ENCODE results near the gene PEX11A. TPM values are rescaled to one million over a fixed set of nuclear protein-coding genes. Genes with fewer than 3 reads are reported as not detected.

The PEX11A gene
- total RNA-seq, 2 experiments from 2014 or later: 1.4 to 1.8 TPM

DNA sequence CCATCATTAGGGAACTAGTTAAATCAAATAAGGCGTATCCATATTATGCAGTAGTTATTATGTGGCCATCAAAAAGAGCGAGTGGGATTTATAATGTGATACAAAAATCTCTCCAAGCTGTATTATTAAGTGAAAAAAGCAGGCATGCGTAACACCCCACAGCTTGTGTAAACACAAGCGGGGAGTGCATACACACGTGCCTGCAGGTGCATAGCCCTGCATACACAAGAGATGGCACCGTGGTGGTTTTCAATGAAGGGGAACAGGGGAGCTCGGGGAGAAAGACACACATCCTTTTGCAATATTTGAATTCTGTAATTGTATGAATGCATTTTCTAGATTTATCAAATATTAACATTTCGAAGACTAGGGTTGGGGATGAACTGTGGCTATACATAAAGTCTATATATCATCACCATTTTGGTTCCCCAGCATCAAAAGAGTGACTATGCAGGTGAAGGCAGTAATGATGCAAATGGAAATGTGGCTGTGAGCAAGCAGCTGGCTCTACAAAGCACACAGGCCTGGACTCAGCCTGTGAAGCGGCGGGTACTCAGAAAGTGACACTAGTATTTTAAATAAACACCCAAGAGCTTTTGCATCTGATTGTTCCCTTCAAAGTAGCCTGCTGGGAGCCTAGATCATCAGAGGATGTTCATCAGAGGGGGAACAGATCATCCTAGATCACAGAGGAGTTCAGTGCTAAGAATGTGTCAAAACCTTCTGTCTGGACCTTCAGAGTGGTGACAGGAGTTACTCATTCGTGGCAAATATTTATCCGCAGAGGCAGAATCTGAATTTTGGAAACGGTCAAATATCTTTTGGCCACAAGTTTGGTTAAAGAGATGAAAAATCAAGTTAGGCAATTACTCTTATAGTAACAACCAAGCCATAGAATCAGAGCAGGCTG, 25.9 kb downstream of the PEX11A start:
- DNase-seq (no peak), ATAC-seq (no peak)
- ChIA-PET CTCF (no interaction called here), POLR2A (no interaction called here)
- Mint-ChIP-seq H3K4me1 (ENCODE audit: low read depth) (peaks cover 2% of the 10 kb centered on the region), H3K4me3 (peak overlapping the region; percentile 42), H3K27ac (no peak overlapping the region), H3K9me3 (ENCODE audit: insufficient read depth) (no peaks in the 10 kb centered on the region), H3K36me3 (ENCODE audit: low read depth) (no peaks in the 10 kb centered on the region), H3K27me3 (ENCODE audit: low read depth) (peaks cover 33% of the 10 kb centered on the region)

DNA sequence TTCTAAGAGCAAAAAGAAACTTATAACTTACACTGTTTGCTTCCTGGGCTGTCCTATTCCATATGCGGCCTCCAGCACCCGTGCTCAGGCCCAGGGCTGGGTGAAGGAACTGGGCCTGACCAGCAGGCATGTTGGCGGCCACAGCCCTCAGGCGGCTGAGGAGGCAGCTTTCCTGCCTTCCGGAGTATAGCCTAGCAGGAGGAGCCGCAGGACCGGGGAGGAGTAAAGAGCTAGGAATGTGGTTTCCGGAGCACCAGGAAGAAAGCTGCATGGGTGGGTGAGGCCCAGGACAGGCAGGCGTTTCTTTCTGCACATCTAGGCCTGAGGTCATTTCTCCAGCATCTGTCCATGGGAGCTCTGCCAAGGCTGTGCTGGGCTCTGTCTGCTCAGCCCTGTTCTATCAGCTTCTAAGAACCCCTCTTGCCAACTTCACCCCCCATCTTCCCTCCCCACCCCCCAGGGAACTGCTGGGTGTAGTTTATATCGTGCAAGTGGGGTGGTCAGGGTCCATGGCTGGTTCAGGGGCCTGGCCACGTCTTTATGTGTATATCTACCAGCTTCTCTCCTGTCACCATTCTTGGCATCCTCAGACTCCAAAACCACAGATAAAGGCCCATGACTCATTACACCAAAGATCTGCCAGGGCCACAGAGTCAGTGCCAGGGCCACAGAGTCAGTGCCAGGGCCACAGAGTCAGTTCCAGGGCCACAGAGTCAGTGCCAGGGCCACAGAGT, 27.5 kb downstream of the PEX11A start:
- ATAC-seq (no peak), DNase-seq (no peak)
- H3K27ac Mint-ChIP-seq: no peak overlapping the region
- H3K4me3 Mint-ChIP-seq: no peak overlapping the region
- H3K36me3 Mint-ChIP-seq (ENCODE audit: low read depth): no peaks in the 10 kb centered on the region
- ChIA-PET CTCF (interaction anchor here (1.8 to 3.0 kb wide), 2 partner anchors 10 to 17 kb away, joined by 3 to 17 read pairs; no protein-coding TSS in a partner anchor), POLR2A (no interaction called here)
- peaks cover 2% of the 10 kb centered on the region for H3K4me1 Mint-ChIP-seq (ENCODE audit: low read depth)
- H3K27me3 Mint-ChIP-seq (ENCODE audit: low read depth): peaks cover 42% of the 10 kb centered on the region
- H3K9me3 Mint-ChIP-seq (ENCODE audit: insufficient read depth): no peaks in the 10 kb centered on the region

DNA sequence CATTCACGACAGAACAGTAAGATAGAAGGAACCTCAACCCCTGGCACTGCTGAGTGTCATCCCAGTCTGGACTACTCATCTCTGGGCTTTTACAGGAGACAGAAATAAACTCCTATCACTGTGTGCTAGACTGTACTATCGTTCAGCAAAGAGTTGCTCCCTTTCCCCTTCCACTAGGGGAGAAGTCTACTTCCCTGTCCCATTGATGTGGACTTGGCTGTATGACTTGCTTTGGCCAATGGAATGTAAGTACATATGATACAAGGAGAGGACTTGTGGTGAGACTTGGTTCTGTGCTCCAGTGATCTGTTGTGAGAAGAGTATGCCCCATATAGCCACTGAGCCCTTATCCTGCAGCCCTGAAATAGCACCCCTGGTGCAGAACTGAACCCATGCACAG, 30.0 kb downstream of the PEX11A start:
- H3K27me3 Mint-ChIP-seq (ENCODE audit: low read depth): peaks cover 62% of the 10 kb centered on the region
- no peak for ATAC-seq
- no peak for DNase-seq
- POLR2A ChIA-PET: no interaction called here
- CTCF ChIA-PET: interaction anchor here (1.4 to 3.0 kb wide), 2 partner anchors 13 to 15 kb away, joined by 5 to 17 read pairs; no protein-coding TSS in a partner anchor
- peaks cover 9% of the 10 kb centered on the region for H3K4me1 Mint-ChIP-seq (ENCODE audit: low read depth)
- H3K9me3 Mint-ChIP-seq (ENCODE audit: insufficient read depth): no peaks in the 10 kb centered on the region
- no peak overlapping the region for H3K27ac Mint-ChIP-seq
- H3K4me3 Mint-ChIP-seq: no peak overlapping the region
- H3K36me3 Mint-ChIP-seq (ENCODE audit: low read depth): no peaks in the 10 kb centered on the region

DNA sequence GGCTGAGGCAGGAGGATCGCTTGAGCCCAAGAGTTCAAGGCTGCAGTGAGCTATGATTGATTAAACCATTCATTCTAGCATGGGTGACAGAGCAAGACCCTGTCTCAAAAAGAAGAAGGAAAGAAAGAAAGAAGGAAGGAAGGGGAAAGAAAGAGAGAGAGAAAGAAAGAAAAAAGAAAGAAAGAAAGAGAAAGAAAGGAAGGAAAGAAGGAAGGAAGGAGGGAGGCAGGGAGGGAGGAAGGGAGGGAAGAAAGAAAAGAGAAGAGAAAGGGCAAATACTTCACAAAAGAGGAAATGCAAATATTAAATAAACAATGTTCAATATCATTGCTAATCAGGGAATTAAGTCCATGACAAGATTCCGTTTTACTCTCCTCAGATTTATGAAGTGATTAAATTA, 31.3 kb downstream of the PEX11A start:
- ChIA-PET CTCF (no interaction called here), POLR2A (no interaction called here)
- Mint-ChIP-seq H3K36me3 (ENCODE audit: low read depth) (no peaks in the 10 kb centered on the region), H3K27ac (no peak overlapping the region), H3K9me3 (ENCODE audit: insufficient read depth) (no peaks in the 10 kb centered on the region), H3K4me1 (ENCODE audit: low read depth) (peaks cover 14% of the 10 kb centered on the region), H3K4me3 (no peak overlapping the region), H3K27me3 (ENCODE audit: low read depth) (peaks cover 60% of the 10 kb centered on the region)
- DNase-seq (no peak), ATAC-seq (no peak)

DNA sequence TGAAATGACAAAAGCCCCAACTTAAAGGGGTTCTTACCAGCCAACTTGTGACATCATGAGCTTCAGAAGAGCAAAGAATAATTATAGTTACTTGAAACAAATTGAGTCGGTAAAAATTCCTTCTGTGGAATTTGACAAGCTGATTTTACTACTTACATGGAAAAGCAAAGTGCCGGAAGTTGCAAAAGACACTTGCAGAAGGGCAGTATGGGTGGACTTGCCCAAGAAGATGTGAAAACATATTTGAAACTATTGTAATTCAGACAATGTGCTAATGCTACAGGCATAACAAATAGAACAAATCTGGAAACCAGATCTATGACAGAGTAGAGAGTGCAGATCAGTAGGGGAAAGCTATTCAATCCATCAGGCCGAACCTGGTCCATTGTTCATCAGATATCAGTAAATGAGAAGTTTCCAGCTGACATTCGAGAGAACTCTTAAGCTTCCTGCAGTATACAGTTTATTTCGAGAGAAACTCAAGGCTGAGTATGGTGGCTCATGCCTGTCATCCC, 32.8 kb downstream of the PEX11A start:
- no peak for DNase-seq
- no peak overlapping the region for H3K27ac Mint-ChIP-seq
- peaks cover 69% of the 10 kb centered on the region for H3K27me3 Mint-ChIP-seq (ENCODE audit: low read depth)
- ATAC-seq: no peak
- H3K36me3 Mint-ChIP-seq (ENCODE audit: low read depth): no peaks in the 10 kb centered on the region
- H3K9me3 Mint-ChIP-seq (ENCODE audit: insufficient read depth): no peaks in the 10 kb centered on the region
- ChIA-PET POLR2A (interaction anchor here (0.6 kb wide), 1 partner anchor 319 kb away, joined by 4 read pairs; no protein-coding TSS in a partner anchor), CTCF (interaction anchor here (1.6 kb wide), 1 partner anchor 217 kb away, joined by 3 read pairs; no protein-coding TSS in a partner anchor)
- H3K4me3 Mint-ChIP-seq: no peak overlapping the region
- H3K4me1 Mint-ChIP-seq (ENCODE audit: low read depth): peaks cover 15% of the 10 kb centered on the region

DNA sequence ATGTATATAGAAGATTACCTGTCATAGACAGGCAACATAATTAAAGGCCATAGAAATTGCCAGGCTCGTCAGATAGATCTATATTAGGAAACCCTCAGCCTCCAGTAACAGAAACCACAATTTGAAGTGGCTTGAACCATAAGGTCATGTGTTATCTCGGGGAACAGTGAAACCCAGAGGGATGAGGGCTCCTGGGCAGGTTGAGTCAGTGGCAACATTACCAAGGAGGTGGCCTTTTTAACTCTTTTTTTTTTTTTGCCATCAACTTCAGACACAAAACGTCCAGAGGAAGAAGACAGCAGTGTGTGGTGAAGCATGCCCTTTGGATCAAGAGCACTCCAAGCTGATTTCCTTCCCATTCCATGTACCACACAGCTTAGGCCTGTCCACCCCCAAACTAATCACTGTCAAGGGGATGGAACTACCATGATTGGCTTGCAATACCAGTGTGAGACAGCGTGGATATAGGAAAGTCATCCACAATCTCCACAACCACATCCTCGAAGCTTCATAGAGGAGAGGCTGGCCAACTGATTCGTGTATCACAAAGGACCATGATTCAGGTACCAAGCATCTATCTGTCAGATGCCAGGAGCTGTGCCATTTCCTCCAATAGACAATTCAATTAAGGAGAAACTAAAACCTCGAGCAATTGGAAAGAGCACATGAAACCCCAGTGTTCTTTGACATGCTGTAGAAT, 34.3 kb downstream of the PEX11A start:
- peak overlapping the region; percentile 51 for H3K4me3 Mint-ChIP-seq

DNA sequence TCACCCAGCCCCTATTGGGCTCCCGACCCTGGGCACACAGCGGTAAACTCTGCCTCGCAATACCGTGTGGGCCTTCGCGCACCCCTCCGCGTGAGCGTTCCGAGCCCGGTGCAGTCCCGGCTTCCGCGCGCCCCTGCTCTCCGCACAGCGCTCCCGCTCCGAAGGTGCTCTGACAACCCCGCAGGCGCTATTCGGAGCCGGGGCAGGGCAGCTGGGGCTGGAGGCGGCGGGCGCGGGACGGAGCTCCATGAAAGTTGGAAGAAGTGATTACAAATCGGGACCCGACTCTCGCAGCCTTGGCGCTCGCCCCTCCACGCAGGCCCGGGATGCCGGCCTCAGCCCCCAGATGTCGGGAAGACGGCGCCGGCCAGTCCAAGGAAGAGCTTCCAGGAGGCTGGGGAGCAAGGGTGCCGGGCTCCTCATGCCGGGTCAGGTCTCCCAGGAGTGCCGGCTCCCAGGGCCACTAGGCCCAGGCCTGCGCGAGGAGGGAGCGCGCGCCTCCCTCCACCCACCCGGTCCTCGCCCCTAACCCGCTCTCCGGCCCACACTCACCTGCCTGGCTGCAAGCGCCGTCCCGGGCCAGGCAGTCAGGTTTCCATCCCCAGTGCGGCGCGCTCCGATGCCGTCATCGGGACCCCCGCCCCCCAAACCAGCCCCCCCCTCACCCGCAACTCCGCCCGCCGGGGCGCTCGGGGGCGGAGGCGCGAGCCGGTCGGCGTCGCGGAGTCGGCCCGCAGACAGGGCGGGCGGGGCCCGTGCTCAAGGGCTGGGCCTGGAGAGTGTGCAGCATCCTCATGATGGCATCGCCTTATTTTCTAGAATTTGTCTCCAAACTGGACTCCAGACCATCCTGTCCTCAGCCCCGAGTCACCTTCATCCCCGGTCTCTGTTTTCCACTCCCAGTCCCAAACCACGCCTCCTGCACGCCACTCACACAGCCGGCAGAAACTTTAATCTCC, 35.4 kb downstream of the PEX11A start, which contains the start of gene KIF7:
Gene KIF7, minus strand, starts transcription at position 621 of the 959 bp plus-strand sequence. CDS start 2,537 bp downstream, outside the sequence.
- DNase-seq: peak; percentile 32
- ChIA-PET POLR2A (no interaction called here), CTCF (no interaction called here)
- H3K36me3 Mint-ChIP-seq (ENCODE audit: low read depth): no peaks in the 10 kb centered on the region
- H3K4me1 Mint-ChIP-seq (ENCODE audit: low read depth): peaks cover 15% of the 10 kb centered on the region
- peak; percentile 77 for ATAC-seq
- H3K27ac Mint-ChIP-seq: no peak within 1 kb of the TSS
- H3K4me3 Mint-ChIP-seq: peak within 1 kb of the TSS; percentile 57
- peaks cover 54% of the 10 kb centered on the region for H3K27me3 Mint-ChIP-seq (ENCODE audit: low read depth)
- no peaks in the 10 kb centered on the region for H3K9me3 Mint-ChIP-seq (ENCODE audit: insufficient read depth)

More for the DNA sequence above, 34.3 kb downstream of the PEX11A start:
- POLR2A ChIA-PET: no interaction called here
- ATAC-seq (no peak), DNase-seq (no peak)
- peaks cover 63% of the 10 kb centered on the region for H3K27me3 Mint-ChIP-seq (ENCODE audit: low read depth)
- H3K27ac Mint-ChIP-seq: no peak overlapping the region
- CTCF ChIA-PET: interaction anchor here (1.2 to 1.3 kb wide), 2 partner anchors 10 to 105 kb away, joined by 3 to 6 read pairs; no protein-coding TSS in a partner anchor
- H3K4me1 Mint-ChIP-seq (ENCODE audit: low read depth): peaks cover 15% of the 10 kb centered on the region
- H3K9me3 Mint-ChIP-seq (ENCODE audit: insufficient read depth): no peaks in the 10 kb centered on the region
- no peaks in the 10 kb centered on the region for H3K36me3 Mint-ChIP-seq (ENCODE audit: low read depth)

DNA sequence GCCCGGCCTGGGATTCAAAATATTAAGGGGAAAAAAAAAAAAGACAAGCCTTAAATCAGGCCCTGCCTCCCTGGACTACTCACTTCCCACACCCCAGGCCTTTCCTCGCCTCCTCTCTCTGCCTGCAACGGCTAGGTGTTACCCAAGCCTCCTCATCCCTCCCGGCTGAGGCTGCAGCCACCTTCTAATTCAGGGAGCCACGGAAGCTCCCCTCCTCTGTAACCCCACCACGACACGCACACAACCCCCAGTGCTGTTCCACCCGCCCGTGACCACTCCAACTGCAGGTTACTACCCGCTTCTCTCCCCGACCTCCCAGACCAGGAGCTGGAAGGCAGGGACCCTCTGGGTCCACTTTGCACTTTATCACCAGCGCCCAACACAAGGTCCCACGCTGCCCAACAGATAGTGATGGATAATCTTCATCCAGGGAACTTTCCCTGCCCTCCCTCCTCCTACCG, 36.2 kb downstream of the PEX11A start:
- peaks cover 48% of the 10 kb centered on the region for H3K27me3 Mint-ChIP-seq (ENCODE audit: low read depth)
- DNase-seq (no peak), ATAC-seq (no peak)
- no peaks in the 10 kb centered on the region for H3K9me3 Mint-ChIP-seq (ENCODE audit: insufficient read depth)
- H3K36me3 Mint-ChIP-seq (ENCODE audit: low read depth): no peaks in the 10 kb centered on the region
- H3K4me1 Mint-ChIP-seq (ENCODE audit: low read depth): peaks cover 15% of the 10 kb centered on the region
- peak overlapping the region; percentile 57 for H3K4me3 Mint-ChIP-seq
- no peak overlapping the region for H3K27ac Mint-ChIP-seq
- POLR2A ChIA-PET: no interaction called here
- CTCF ChIA-PET: no interaction called here

DNA sequence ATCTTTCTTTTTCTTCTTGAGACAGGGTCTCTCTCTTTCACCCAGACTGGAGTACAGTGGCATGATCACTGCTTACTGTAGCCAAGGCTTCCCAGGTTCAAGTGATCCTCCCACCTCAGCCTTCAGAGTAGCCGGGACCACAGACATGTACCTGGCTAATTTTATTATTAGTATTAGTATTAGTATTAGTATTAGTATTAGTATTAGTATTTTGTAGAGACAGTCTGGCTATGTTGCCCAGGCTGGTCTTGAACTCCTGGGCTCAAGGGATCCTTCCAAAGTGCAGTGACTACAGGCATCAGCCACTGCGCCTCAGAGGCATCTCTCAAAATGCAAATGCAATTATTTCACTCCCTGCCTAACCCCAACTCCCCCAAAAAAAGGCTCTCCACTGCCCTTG, 37.0 kb downstream of the PEX11A start:
- Mint-ChIP-seq H3K9me3 (ENCODE audit: insufficient read depth) (no peaks in the 10 kb centered on the region), H3K27ac (no peak overlapping the region), H3K4me3 (no peak overlapping the region), H3K36me3 (ENCODE audit: low read depth) (no peaks in the 10 kb centered on the region), H3K4me1 (ENCODE audit: low read depth) (peaks cover 15% of the 10 kb centered on the region), H3K27me3 (ENCODE audit: low read depth) (peaks cover 41% of the 10 kb centered on the region)
- ATAC-seq (no peak), DNase-seq (no peak)
- POLR2A ChIA-PET: no interaction called here
- CTCF ChIA-PET: no interaction called here

DNA sequence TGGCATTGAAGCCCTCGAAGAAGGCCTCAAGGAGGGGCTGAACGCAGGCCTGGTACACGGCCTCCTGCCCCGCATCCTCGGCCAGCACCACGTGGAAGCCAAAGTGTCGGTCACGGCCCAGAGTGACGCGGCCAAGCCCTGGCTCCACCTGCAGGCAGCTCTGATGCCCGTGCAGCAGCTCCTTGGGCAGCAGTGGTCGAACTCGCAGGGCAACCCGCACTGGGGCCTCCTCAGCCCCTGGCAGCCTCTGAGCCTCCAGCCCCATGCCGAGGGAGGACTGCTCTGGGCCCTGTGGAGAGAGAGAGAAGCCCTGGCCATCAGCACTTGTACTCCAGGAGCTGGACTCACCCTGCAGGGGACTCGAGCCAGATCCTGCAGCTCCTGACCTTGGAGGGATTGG, 37.9 kb downstream of the PEX11A start:
- POLR2A ChIA-PET: no interaction called here
- no peak overlapping the region for H3K4me3 Mint-ChIP-seq
- H3K4me1 Mint-ChIP-seq (ENCODE audit: low read depth): peaks cover 15% of the 10 kb centered on the region
- DNase-seq: no peak
- H3K36me3 Mint-ChIP-seq (ENCODE audit: low read depth): no peaks in the 10 kb centered on the region
- CTCF ChIA-PET: no interaction called here
- H3K27me3 Mint-ChIP-seq (ENCODE audit: low read depth): peaks cover 38% of the 10 kb centered on the region
- H3K9me3 Mint-ChIP-seq (ENCODE audit: insufficient read depth): no peaks in the 10 kb centered on the region
- H3K27ac Mint-ChIP-seq: no peak overlapping the region
- ATAC-seq: no peak

DNA sequence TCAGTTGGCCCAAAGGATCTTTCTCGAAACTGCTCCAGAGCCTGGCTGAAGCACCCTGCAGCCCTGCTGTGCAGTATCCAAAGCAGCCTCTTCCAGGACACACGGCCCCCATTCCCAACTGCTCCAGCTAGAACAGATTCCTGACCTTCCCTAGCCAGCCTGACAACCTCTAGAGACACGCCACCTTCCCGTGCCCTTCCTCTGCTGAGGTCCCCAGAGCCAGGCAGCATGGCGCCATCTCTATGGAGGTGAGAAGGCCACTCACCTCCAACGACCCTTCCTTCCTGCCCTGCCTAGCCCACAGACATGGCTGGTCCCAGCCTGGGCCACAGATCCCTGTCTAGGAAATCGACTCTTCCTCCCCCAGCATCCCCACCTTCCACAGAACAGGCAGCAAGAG, 38.4 kb downstream of the PEX11A start:
- DNase-seq: no peak
- H3K4me3 Mint-ChIP-seq: no peak overlapping the region
- ChIA-PET CTCF (no interaction called here), POLR2A (no interaction called here)
- H3K27ac Mint-ChIP-seq: no peak overlapping the region
- peaks cover 17% of the 10 kb centered on the region for H3K4me1 Mint-ChIP-seq (ENCODE audit: low read depth)
- no peaks in the 10 kb centered on the region for H3K36me3 Mint-ChIP-seq (ENCODE audit: low read depth)
- H3K9me3 Mint-ChIP-seq (ENCODE audit: insufficient read depth): no peaks in the 10 kb centered on the region
- ATAC-seq: no peak
- H3K27me3 Mint-ChIP-seq (ENCODE audit: low read depth): peaks cover 34% of the 10 kb centered on the region
